ENCODE data around the gene EP400.

The EP400 gene

GRCh38 chr12:131949431-131950181, at the start of gene EP400:
TSS of gene EP400 (plus strand) at chr12:131949942. CDS start at chr12:131960620, 10,678 bp downstream.
- Histone ChIP-seq H3K9me3 (ENCODE audit: insufficient read depth, low read length) (no peaks in the 10 kb centered on the region), H3K4me1 (ENCODE audit: low read length) (peaks cover 7% of the 10 kb centered on the region; the same call in 1 of the 2 replicates), H3K9ac (ENCODE audit: low read length) (peak within 1 kb of the TSS; percentile 73), H3K36me3 (replicated peaks; ENCODE audit: low read depth, low read length) (peaks cover 4% of the 10 kb centered on the region), H2AFZ (ENCODE audit: low read depth, low read length) (peak within 1 kb of the TSS; percentile 72; the same call in 1 of the 2 replicates), H3K79me2 (ENCODE audit: low read length) (peaks cover 48% of the 10 kb centered on the region), H3K4me2 (ENCODE audit: low read length) (peak within 1 kb of the TSS; percentile 88), H4K20me1 (ENCODE audit: insufficient read depth, low read length) (peaks cover 22% of the 10 kb centered on the region), H3K27me3 (ENCODE audit: low read depth, low read length) (no peaks in the 10 kb centered on the region), H3K27ac (ENCODE audit: low read length) (peak within 1 kb of the TSS; percentile 14; the same call in 1 of the 2 replicates), H3K4me3 (ENCODE audit: low read length) (peak within 1 kb of the TSS; percentile 94)
- TF ChIP-seq, protein P1, sequence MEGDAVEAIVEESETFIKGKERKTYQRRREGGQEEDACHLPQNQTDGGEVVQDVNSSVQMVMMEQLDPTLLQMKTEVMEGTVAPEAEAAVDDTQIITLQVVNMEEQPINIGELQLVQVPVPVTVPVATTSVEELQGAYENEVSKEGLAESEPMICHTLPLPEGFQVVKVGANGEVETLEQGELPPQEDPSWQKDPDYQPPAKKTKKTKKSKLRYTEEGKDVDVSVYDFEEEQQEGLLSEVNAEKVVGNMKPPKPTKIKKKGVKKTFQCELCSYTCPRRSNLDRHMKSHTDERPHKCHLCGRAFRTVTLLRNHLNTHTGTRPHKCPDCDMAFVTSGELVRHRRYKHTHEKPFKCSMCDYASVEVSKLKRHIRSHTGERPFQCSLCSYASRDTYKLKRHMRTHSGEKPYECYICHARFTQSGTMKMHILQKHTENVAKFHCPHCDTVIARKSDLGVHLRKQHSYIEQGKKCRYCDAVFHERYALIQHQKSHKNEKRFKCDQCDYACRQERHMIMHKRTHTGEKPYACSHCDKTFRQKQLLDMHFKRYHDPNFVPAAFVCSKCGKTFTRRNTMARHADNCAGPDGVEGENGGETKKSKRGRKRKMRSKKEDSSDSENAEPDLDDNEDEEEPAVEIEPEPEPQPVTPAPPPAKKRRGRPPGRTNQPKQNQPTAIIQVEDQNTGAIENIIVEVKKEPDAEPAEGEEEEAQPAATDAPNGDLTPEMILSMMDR (IDR thresholded peaks at IDR 0.05; ENCODE audit: low read depth, low read length) = peak; percentile 57
- TF ChIP-seq EZH2phosphoT487 (IDR thresholded peaks at IDR 0.05; ENCODE audit: low read depth) = no peak

DNA sequence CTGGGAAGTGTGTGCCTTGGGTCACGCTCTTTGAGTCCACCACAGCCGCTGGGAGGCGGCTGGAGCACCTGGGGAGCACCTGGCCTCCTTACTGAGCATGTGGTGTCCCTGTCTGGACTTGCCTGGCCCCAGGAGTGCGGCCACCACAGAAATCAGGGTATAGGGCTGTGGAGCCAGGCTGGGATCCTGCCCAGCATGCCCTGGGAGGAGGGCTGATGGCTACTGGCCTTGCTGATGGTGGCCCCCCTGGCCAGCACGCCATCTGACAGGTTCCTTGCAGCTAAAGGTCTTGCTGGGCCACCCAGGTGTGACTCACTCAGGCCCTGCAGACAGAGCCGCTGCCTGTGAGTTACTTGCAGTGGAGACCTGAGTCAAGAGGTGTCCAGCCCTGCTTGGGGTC, 49.3 kb upstream of the EP400 start:
- Histone ChIP-seq H3K36me3 (replicated peaks; ENCODE audit: low read depth, low read length) (peaks cover 10% of the 10 kb centered on the region), H4K20me1 (ENCODE audit: insufficient read depth, low read length) (peaks cover 52% of the 10 kb centered on the region), H3K79me2 (ENCODE audit: low read length) (peaks cover 8% of the 10 kb centered on the region), H3K4me1 (ENCODE audit: low read length) (peaks cover 10% of the 10 kb centered on the region), H3K4me3 (ENCODE audit: low read length) (no peak overlapping the region), H3K27me3 (ENCODE audit: low read depth, low read length) (no peaks in the 10 kb centered on the region), H2AFZ (ENCODE audit: low read depth, low read length) (no peak overlapping the region), H3K27ac (ENCODE audit: low read length) (no peak overlapping the region), H3K4me2 (ENCODE audit: low read length) (no peak overlapping the region), H3K9ac (ENCODE audit: low read length) (no peak overlapping the region), H3K9me3 (ENCODE audit: insufficient read depth, low read length) (no peaks in the 10 kb centered on the region)
- TF ChIP-seq, protein P1 (IDR thresholded peaks at IDR 0.05; ENCODE audit: low read depth, low read length) = no peak
- no peak for TF ChIP-seq EZH2phosphoT487 (IDR thresholded peaks at IDR 0.05; ENCODE audit: low read depth)

GRCh38 chr12:131901431-131902331, 48.1 kb upstream of the EP400 start:
- Histone ChIP-seq H3K4me2 (ENCODE audit: low read length) (no peak overlapping the region), H4K20me1 (ENCODE audit: insufficient read depth, low read length) (peaks cover 42% of the 10 kb centered on the region), H3K79me2 (ENCODE audit: low read length) (no peaks in the 10 kb centered on the region; the same call in 1 of the 2 replicates), H3K36me3 (replicated peaks; ENCODE audit: low read depth, low read length) (peaks cover 9% of the 10 kb centered on the region), H3K27ac (ENCODE audit: low read length) (no peak overlapping the region), H3K9ac (ENCODE audit: low read length) (no peak overlapping the region), H3K4me1 (ENCODE audit: low read length) (no peaks in the 10 kb centered on the region), H3K9me3 (ENCODE audit: insufficient read depth, low read length) (no peaks in the 10 kb centered on the region), H3K4me3 (ENCODE audit: low read length) (no peak overlapping the region), H3K27me3 (ENCODE audit: low read depth, low read length) (no peaks in the 10 kb centered on the region), H2AFZ (ENCODE audit: low read depth, low read length) (no peak overlapping the region)
- no peak for TF ChIP-seq EZH2phosphoT487 (IDR thresholded peaks at IDR 0.05; ENCODE audit: low read depth)
- TF ChIP-seq, protein P1 (IDR thresholded peaks at IDR 0.05; ENCODE audit: low read depth, low read length) = no peak

Measured in OCI-LY3 (cell line).